Body of pancreas (tissue), 4 donors: Measurements from ENCODE around the gene E4F1.

Experiments used
- POLR2A ChIP-seq, 3 donors: fragments of 450-650 bp; IDR thresholded peaks; one replicate each; pipeline ENCODE4 v1.6.1; 2016; ENCODE audit warnings: antibody characterized with exemption in 3 of 3, mild to moderate bottlenecking in 2 of 3
- TF ChIP-seq, protein P1 (sequence below), 7 experiments: fragments of 450-650 bp in 4 of 7; fragments of 200-600 bp in 3 of 7; sonication (generic) in 3 of 7; IDR thresholded peaks; one replicate each; pipeline ENCODE4 v1.5.1; 2016 to 2019; ENCODE audit warnings: antibody characterized with exemption in 7 of 7

- TF ChIP-seq, protein P1, sequence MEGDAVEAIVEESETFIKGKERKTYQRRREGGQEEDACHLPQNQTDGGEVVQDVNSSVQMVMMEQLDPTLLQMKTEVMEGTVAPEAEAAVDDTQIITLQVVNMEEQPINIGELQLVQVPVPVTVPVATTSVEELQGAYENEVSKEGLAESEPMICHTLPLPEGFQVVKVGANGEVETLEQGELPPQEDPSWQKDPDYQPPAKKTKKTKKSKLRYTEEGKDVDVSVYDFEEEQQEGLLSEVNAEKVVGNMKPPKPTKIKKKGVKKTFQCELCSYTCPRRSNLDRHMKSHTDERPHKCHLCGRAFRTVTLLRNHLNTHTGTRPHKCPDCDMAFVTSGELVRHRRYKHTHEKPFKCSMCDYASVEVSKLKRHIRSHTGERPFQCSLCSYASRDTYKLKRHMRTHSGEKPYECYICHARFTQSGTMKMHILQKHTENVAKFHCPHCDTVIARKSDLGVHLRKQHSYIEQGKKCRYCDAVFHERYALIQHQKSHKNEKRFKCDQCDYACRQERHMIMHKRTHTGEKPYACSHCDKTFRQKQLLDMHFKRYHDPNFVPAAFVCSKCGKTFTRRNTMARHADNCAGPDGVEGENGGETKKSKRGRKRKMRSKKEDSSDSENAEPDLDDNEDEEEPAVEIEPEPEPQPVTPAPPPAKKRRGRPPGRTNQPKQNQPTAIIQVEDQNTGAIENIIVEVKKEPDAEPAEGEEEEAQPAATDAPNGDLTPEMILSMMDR (IDR thresholded peaks at IDR 0.05), result no peak
- TF ChIP-seq POLR2A (IDR thresholded peaks at IDR 0.05), result no peak
Measured at GRCh38 chr16:2177101-2177500, 46.3 kb upstream of the E4F1 start.
